Fibroblast of lung (primary cell): ENCODE data around the gene HSPA5.

ENCODE experiments used
- EZH2 ChIP-seq: IDR thresholded peaks from 2 replicates; pipeline ENCODE4 v1.5.1; 2012; ENCODE audit warnings: low read length, control low read depth, mild to moderate bottlenecking; ENCODE audit errors: missing control alignments
- TF ChIP-seq, protein P1 (sequence below), 2 donors: IDR thresholded peaks in 1 of 2; conservative IDR thresholded peaks in 1 of 2; 1 replicate in 1 of 2; 2 replicates in 1 of 2; pipeline ENCODE4 v1.5.1; 2011 to 2012; ENCODE audit warnings: low read length in 2 of 2, control low read depth in 1 of 2, inconsistent platforms in 1 of 2, low read depth in 1 of 2, mild to moderate bottlenecking in 1 of 2

DNA sequence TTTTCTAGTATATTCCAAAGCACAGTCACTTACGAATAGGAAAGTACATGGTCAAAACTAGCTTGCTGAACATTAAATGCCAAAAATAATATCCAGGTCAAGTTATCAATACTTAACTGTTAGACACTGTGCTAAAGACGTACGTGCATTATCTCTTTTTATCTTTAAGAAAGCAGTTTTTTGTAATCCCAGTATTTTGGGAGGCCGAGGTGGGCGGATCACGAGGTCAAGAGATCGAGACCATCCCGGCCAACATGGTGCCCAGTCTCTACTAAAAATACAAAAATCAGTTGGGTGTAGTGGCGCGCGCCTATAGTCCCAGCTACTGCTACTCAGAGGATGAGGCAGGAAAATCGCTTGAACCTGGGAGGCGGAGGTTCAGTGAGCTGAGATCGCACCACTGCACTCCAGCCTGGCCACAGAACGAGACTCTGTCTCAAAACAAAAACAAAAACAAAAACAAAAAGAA, 2.7 kb upstream of the HSPA5 start:
- TF ChIP-seq, protein P1, sequence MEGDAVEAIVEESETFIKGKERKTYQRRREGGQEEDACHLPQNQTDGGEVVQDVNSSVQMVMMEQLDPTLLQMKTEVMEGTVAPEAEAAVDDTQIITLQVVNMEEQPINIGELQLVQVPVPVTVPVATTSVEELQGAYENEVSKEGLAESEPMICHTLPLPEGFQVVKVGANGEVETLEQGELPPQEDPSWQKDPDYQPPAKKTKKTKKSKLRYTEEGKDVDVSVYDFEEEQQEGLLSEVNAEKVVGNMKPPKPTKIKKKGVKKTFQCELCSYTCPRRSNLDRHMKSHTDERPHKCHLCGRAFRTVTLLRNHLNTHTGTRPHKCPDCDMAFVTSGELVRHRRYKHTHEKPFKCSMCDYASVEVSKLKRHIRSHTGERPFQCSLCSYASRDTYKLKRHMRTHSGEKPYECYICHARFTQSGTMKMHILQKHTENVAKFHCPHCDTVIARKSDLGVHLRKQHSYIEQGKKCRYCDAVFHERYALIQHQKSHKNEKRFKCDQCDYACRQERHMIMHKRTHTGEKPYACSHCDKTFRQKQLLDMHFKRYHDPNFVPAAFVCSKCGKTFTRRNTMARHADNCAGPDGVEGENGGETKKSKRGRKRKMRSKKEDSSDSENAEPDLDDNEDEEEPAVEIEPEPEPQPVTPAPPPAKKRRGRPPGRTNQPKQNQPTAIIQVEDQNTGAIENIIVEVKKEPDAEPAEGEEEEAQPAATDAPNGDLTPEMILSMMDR (conservative IDR thresholded peaks at IDR 0.05 in 1 of 2, IDR thresholded peaks at IDR 0.05 in 1 of 2; ENCODE audit: low read depth in 1 of 2, low read length in 2 of 2) = no peak
- TF ChIP-seq EZH2 = no peak
